GM12864 (cell line): ENCODE measurements around the gene KANSL1L.

Experiments used
- DNase-seq: peaks from one replicate; pipeline ENCODE4 v3.0.0-alpha.2; 2011; ENCODE audit warnings: low read depth
- H3K4me3 ChIP-seq: 2 replicates; pipeline ENCODE4 v1.5.1; 2011; ENCODE audit warnings: mild to moderate bottlenecking, low read depth, low read length, control low read depth
- TF ChIP-seq, protein P1 (sequence below): IDR thresholded peaks from 2 replicates; pipeline ENCODE4 v1.5.1; 2011; ENCODE audit warnings: low read depth, mild to moderate bottlenecking, moderate library complexity, low read length, control low read depth, inconsistent platforms; ENCODE audit errors: missing control alignments

KANSL1L gene

GRCh38 chr2:210072922-210073509, 98.2 kb downstream of the KANSL1L start:
- DNase-seq, result no peak
- H3K4me3 ChIP-seq, result no peak overlapping the region
- TF ChIP-seq, protein P1, sequence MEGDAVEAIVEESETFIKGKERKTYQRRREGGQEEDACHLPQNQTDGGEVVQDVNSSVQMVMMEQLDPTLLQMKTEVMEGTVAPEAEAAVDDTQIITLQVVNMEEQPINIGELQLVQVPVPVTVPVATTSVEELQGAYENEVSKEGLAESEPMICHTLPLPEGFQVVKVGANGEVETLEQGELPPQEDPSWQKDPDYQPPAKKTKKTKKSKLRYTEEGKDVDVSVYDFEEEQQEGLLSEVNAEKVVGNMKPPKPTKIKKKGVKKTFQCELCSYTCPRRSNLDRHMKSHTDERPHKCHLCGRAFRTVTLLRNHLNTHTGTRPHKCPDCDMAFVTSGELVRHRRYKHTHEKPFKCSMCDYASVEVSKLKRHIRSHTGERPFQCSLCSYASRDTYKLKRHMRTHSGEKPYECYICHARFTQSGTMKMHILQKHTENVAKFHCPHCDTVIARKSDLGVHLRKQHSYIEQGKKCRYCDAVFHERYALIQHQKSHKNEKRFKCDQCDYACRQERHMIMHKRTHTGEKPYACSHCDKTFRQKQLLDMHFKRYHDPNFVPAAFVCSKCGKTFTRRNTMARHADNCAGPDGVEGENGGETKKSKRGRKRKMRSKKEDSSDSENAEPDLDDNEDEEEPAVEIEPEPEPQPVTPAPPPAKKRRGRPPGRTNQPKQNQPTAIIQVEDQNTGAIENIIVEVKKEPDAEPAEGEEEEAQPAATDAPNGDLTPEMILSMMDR, result peak; percentile 55

DNA sequence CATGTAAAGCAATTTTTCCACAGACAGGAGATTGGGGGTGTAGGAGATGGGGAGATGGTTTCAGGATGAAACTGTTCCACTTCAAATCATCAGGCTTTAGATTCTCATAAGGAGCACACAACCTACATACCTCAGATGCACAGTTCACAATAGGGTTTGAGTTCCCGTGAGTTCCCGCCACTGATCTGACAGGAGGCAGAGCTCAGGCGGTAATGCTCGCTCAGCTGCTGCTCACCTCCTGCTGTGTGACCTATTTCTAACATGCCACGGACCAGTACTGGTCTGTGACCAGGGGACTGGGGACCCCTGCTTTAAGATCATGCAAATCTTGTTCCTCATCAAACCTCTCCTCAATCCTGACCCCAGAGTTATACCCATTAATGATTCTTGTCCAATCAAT, 98.7 kb downstream of the KANSL1L start:
- DNase-seq, result no peak
- TF ChIP-seq, protein P1, result no peak
- no peak overlapping the region for H3K4me3 ChIP-seq

- TF ChIP-seq, protein P1, result no peak
- H3K4me3 ChIP-seq, result no peak overlapping the region
- no peak for DNase-seq
These were observed 107.9 kb downstream of the KANSL1L start for GRCh38 chr2:210063306-210063705.

GRCh38 chr2:210055825-210056224, 115.4 kb downstream of the KANSL1L start:
- no peak for DNase-seq
- TF ChIP-seq, protein P1, result no peak
- no peak overlapping the region for H3K4me3 ChIP-seq

DNA sequence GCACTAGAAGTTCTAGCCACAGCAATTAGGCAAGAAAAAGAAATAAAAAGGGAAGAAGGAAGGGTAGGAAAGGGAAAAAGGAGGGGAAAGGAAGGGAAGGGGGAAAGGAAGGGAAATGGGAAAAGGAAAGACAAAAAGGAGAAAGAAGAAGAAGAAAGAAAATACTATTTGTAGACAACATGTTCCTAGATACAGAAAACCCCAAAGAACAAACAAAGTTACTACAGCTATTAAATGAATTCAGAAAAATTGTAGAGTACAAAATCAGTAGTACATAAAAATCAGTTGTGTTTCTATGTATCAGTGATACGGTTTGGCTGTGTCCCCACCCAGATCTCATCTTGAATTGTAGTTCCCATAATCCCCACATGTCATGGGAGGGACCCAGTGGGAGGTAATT, 116.5 kb downstream of the KANSL1L start:
- H3K4me3 ChIP-seq, result no peak overlapping the region
- TF ChIP-seq, protein P1, result no peak
- no peak for DNase-seq

DNA sequence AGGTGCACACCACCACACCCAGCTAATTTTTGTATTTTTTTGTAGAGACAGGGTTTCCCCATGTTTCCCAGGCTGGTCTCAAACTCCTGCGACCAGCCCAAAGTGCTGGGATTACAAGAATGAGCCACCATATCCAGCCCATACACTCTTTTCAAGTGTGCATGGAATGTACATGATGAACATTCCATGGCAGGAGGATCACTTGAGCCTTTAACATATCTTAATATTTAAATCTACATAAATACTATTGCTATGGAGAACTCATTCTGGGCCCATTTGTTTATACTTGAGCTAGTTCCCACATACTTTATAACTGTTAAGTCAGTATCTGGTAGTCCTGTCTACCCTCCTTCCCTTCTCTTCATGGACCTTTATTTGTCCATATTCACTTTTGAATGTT, 120.3 kb downstream of the KANSL1L start:
- DNase-seq, result no peak
- TF ChIP-seq, protein P1, result no peak
- no peak overlapping the region for H3K4me3 ChIP-seq

- H3K4me3 ChIP-seq, result no peak overlapping the region
- TF ChIP-seq, protein P1, result no peak
- DNase-seq, result no peak
These were observed 121.4 kb downstream of the KANSL1L start for GRCh38 chr2:210049831-210050230.
